Ovary (tissue), 9 donors: ENCODE results near the gene CCL19. TPM values are rescaled to one million over a fixed set of nuclear protein-coding genes. Genes with fewer than 3 reads are reported as not detected.

Experiments used
- DNase-seq, 5 donors: peaks; one replicate each; pipeline ENCODE4 v3.0.0-alpha.2; 2019 to 2020
- H3K27ac ChIP-seq, 2 donors: fragments of 200-600 bp; one replicate each; pipeline versions ENCODE4 v1.5.1 to v1.8.0; 2019 to 2022
- H3K27me3 ChIP-seq: fragments of 200-600 bp; one replicate; pipeline ENCODE4 v1.8.0; 2022
- H3K36me3 ChIP-seq: fragments of 200-600 bp; sonication (generic); one replicate; pipeline ENCODE4 v1.5.1; 2019
- H3K4me1 ChIP-seq: one replicate; pipeline ENCODE4 v1.8.1; 2013; ENCODE audit warnings: mild to moderate bottlenecking, moderate library complexity; ENCODE audit not compliant: insufficient read depth
- H3K4me3 ChIP-seq: fragments of 200-600 bp; sonication (generic); one replicate; pipeline ENCODE4 v1.5.1; 2017
- H3K9me3 ChIP-seq, 2 donors: fragments of 200-600 bp in 1 of 2; sonication (generic) in 1 of 2; one replicate each; pipeline versions ENCODE4 v1.5.1 to v1.8.1; 2013 to 2019; ENCODE audit warnings: mild to moderate bottlenecking in 1 of 2, moderate library complexity in 1 of 2
- CTCF ChIP-seq, 3 donors: fragments of 450-650 bp in 2 of 3; fragments of 200-600 bp in 1 of 3; IDR thresholded peaks; one replicate each; pipeline versions ENCODE4 v1.5.1 to v1.8.0; 2016 to 2022; ENCODE audit warnings: antibody characterized with exemption in 3 of 3, mild to moderate bottlenecking in 1 of 3
- EP300 ChIP-seq: sonication (generic); formaldehyde crosslinking; IDR thresholded peaks from one replicate; pipeline ENCODE4 v1.6.1; 2017; ENCODE audit warnings: antibody characterized with exemption
- POLR2A ChIP-seq: fragments of 450-650 bp; IDR thresholded peaks from one replicate; pipeline ENCODE4 v1.6.1; 2017; ENCODE audit warnings: antibody characterized with exemption, mild to moderate bottlenecking, moderate library complexity
- WGBS, 3 donors: extraction: QIAGEN DNeasy Blood & Tissue Kit in 1 of 3; methylation state at CpG; one replicate each; pipeline versions ENCODE4 v1.1.5 to v1.1.7; 2013 to 2017; 5-methylcytosine and 5-hydroxymethylcytosine counted together
- intact Hi-C, 4 donors: fragments of 100-400 bp; cut with DNase I; formaldehyde crosslinking; loops; one replicate each; pipeline versions ENCODE4 v1.11.0 to v1.15.1; 2022 to 2023
- polyA plus RNA-seq, 2 donors: library from polyadenylated mRNA; stranded (reverse); fragments of 200-250 nt in 1 of 2; fragments of 350-450 nt in 1 of 2; fragmentation: Illumina TruSeq in 1 of 2; extraction: RNeasy Lipid Tissue Mini Kit (QIAGEN cat#74804) in 1 of 2; gene quantifications; one replicate each; pipeline ENCODE4 v1.2.3, GENCODE V29; 2013 to 2014
- total RNA-seq, 7 donors: library from RNA; depleted of rRNA in 2 of 7; stranded (reverse); fragments of >200 nt in 2 of 7; fragmentation: NEBNext Ultra II Directional in 3 of 7; extraction: Animal tissue kit (Norgen Biotek cat#: 25700) in 3 of 7; gene quantifications; one replicate each; pipeline versions ENCODE4 v1.1.0 to v1.2.4, GENCODE V29; 2016 to 2023
- donor health status: DM: no; HTN: no; CAD: no; lungs with moderate emphysema.
- donor health status: DM: no; HTN: no; CAD: no.
- donor health status: Bipolar disorder and iron deficiency.
- donor health status: DM: yes; HTN: yes; CAD: no.
- donor health status: DM: no; HTN: no; CAD: no.
- donor health status: DM: yes; HTN: yes; CAD: no.

The CCL19 gene
- total and polyA plus RNA-seq, 9 donors: 0.40 to 14.9 (median 7.7) TPM; not detected in 5

- intact Hi-C loops: no loop called here
- peak; percentile 37 to 73 (median 59) for DNase-seq
- no peak for TF ChIP-seq POLR2A
- TF ChIP-seq CTCF (IDR thresholded peaks at IDR 0.05): no peak
- no peak for TF ChIP-seq EP300
- Histone ChIP-seq H3K4me1 (peaks cover 3% of the 10 kb centered on the region), H3K36me3 (no peaks in the 10 kb centered on the region), H3K4me3 (no peak within 1 kb of the TSS), H3K9me3 (no peaks in the 10 kb centered on the region), H3K27me3 (no peaks in the 10 kb centered on the region), H3K27ac (no peak within 1 kb of the TSS)
- WGBS, 3 donors: 46 to 56% (median 51%) methylated on average over 2 of the region's 2 CpGs
Measured at GRCh38 chr9:34710023-34710422, 18.9 kb upstream of the CCL19 start, which contains the start of gene CCL21. TSS of gene CCL21 (minus strand) at chr9:34710136. CDS start at chr9:34710066, 70 bp downstream.

GRCh38 chr9:34709196-34709978 is 18.3 kb upstream of the CCL19 start:
- no peak for DNase-seq

GRCh38 chr9:34707130-34707529 is 16.1 kb upstream of the CCL19 start:
- Histone ChIP-seq H3K27ac (no peak overlapping the region), H3K27me3 (no peaks in the 10 kb centered on the region), H3K9me3 (no peaks in the 10 kb centered on the region), H3K4me3 (no peak overlapping the region), H3K4me1 (peaks cover 3% of the 10 kb centered on the region), H3K36me3 (no peaks in the 10 kb centered on the region)
- TF ChIP-seq CTCF (IDR thresholded peaks at IDR 0.05) (no peak), POLR2A (no peak), EP300 (no peak)
- intact Hi-C loops: no loop called here
- DNase-seq: no peak
- WGBS, 3 donors: 81 to 96% (median 87%) methylated on average over 2 of the region's 2 CpGs

More at GRCh38 chr9:34709196-34709978, 18.3 kb upstream of the CCL19 start:
- Histone ChIP-seq H3K27ac (no peak overlapping the region), H3K4me3 (no peak overlapping the region), H3K9me3 (no peaks in the 10 kb centered on the region), H3K27me3 (no peaks in the 10 kb centered on the region), H3K4me1 (peaks cover 3% of the 10 kb centered on the region), H3K36me3 (no peaks in the 10 kb centered on the region)
- WGBS, 3 donors: 93 to 94% (median 93%) methylated on average over 9 of the region's 9 CpGs
- TF ChIP-seq POLR2A (no peak), CTCF (IDR thresholded peaks at IDR 0.05) (no peak), EP300 (no peak)
- intact Hi-C loops: no loop called here

GRCh38 chr9:34701769-34702736 is 11.0 kb upstream of the CCL19 start:
- peak; percentile 78 to 91 (median 88) for DNase-seq
- Histone ChIP-seq H3K4me1 (no peaks in the 10 kb centered on the region), H3K4me3 (peak overlapping the region; percentile 76), H3K9me3 (no peaks in the 10 kb centered on the region), H3K27ac (peak overlapping the region in 1 of 2 donors; percentile 49), H3K36me3 (no peaks in the 10 kb centered on the region), H3K27me3 (no peaks in the 10 kb centered on the region)
- intact Hi-C loops: loop anchor here in 2 of 4 donors (2.0 to 5.0 kb wide), 2 partner anchors 33 to 65 kb away; partner anchors contain the start of gene SIGMAR1 (in 1 of the 2)
- 3 to 4% (median 3%) methylated on average over 30 of the region's 30 CpGs for WGBS, 3 donors
- TF ChIP-seq POLR2A (no peak), CTCF (IDR thresholded peaks at IDR 0.05) (peak; percentile 88 to 93 (median 89)), EP300 (no peak)
